Left ventricle myocardium inferior (tissue), 1 donor: Measurements from ENCODE around the gene TIMM13. TPM values are rescaled to one million over a fixed set of nuclear protein-coding genes. Genes with fewer than 3 reads are reported as not detected.

Experiments
- DNase-seq: peaks from one replicate; pipeline ENCODE4 v3.0.0-alpha.2; 2020
- H3K27ac ChIP-seq: fragments of 200-600 bp; replicated peaks from 2 replicates; pipeline ENCODE4 v1.8.0; 2021
- H3K27me3 ChIP-seq: fragments of 200-600 bp; 2 replicates; pipeline ENCODE4 v1.8.0; 2021; ENCODE audit warnings: low read depth
- H3K36me3 ChIP-seq: fragments of 200-600 bp; 2 replicates; pipeline ENCODE4 v1.8.0; 2021
- H3K4me1 ChIP-seq: fragments of 200-600 bp; 2 replicates; pipeline ENCODE4 v1.8.0; 2021
- H3K4me3 ChIP-seq: fragments of 200-600 bp; 2 replicates; pipeline ENCODE4 v1.8.0; 2021; ENCODE audit warnings: mild to moderate bottlenecking, moderate library complexity
- H3K9me3 ChIP-seq: fragments of 200-600 bp; replicated peaks from 2 replicates; pipeline ENCODE4 v1.8.0; 2021
- CTCF ChIP-seq: fragments of 200-600 bp; IDR thresholded peaks from 2 replicates; pipeline ENCODE4 v1.8.0; 2021; ENCODE audit warnings: antibody characterized with exemption, mild to moderate bottlenecking, borderline replicate concordance
- intact Hi-C: fragments of 100-400 bp; cut with micrococcal nuclease; formaldehyde crosslinking; loops from one replicate; pipeline ENCODE4 v1.11.0; 2022
- long read RNA-seq: library from polyadenylated mRNA; unstranded; transcript quantifications from one replicate; pipeline ENCODE4 v2.0.0, GENCODE V29; 2021
- total RNA-seq: library from RNA; stranded (reverse); fragmentation: NEBNext Ultra II Directional; extraction: Animal tissue kit (Norgen Biotek cat#: 25700); gene quantifications from one replicate; pipeline ENCODE4 v1.2.1, GENCODE V29; 2021
- donor health status: DM: no; HTN: yes; CAD: no; lungs with severe emphysema.

TIMM13 gene
- 87.7 TPM for total RNA-seq
- long read RNA-seq, transcript TIMM13-201 (3 exons, 1,973 nt), result major isoform, 100 of 109 reads
- long read RNA-seq, partial matches to known transcripts, result 8 of 109 reads
- long read RNA-seq, other reads (novel, unspliced or antisense), result 1 of 109 reads

GRCh38 chr19:2427429-2428320, at the start of gene TIMM13:
Gene TIMM13 (minus strand): TSS chr19:2427586. CDS start chr19:2427533, 53 bp downstream.
- Histone ChIP-seq H3K4me1 (peaks cover 56% of the 10 kb centered on the region), H3K4me3 (peak within 1 kb of the TSS; percentile 76), H3K9me3 (no peaks in the 10 kb centered on the region), H3K27me3 (no peaks in the 10 kb centered on the region), H3K27ac (peak within 1 kb of the TSS; percentile 96), H3K36me3 (peaks cover 37% of the 10 kb centered on the region)
- intact Hi-C loops, result no loop called here
- no peak for TF ChIP-seq CTCF
- DNase-seq, result peak; percentile 96

GRCh38 chr19:2476451-2477140, 49.2 kb upstream of the TIMM13 start:
- DNase-seq, result peak; percentile 49

GRCh38 chr19:2475702-2476450, 48.5 kb upstream of the TIMM13 start, which contains the start of gene GADD45B:
Gene GADD45B (plus strand): TSS chr19:2476127. CDS start chr19:2476359, 232 bp downstream.
- H3K4me3 ChIP-seq, result peak within 1 kb of the TSS; percentile 98
- intact Hi-C loops, result loop anchor here (5.0 to 10.0 kb wide), 2 partner anchors 66 to 109 kb away; no protein-coding TSS in a partner anchor
- H3K27me3 ChIP-seq, result no peaks in the 10 kb centered on the region
- peak within 1 kb of the TSS; percentile 95 for H3K27ac ChIP-seq
- no peak for TF ChIP-seq CTCF
- H3K9me3 ChIP-seq, result no peaks in the 10 kb centered on the region
- H3K4me1 ChIP-seq, result peaks cover 51% of the 10 kb centered on the region
- peaks cover 13% of the 10 kb centered on the region for H3K36me3 ChIP-seq
- DNase-seq, result peak; percentile 98

More at GRCh38 chr19:2476451-2477140, 49.2 kb upstream of the TIMM13 start:
- Histone ChIP-seq H3K9me3 (no peaks in the 10 kb centered on the region), H3K27me3 (no peaks in the 10 kb centered on the region), H3K27ac (peak overlapping the region; percentile 95), H3K4me1 (peaks cover 51% of the 10 kb centered on the region), H3K4me3 (peak overlapping the region; percentile 98), H3K36me3 (peaks cover 13% of the 10 kb centered on the region)
- intact Hi-C loops, result loop anchor here (5.0 to 10.0 kb wide), 2 partner anchors 66 to 108 kb away; no protein-coding TSS in a partner anchor
- TF ChIP-seq CTCF, result no peak

- Histone ChIP-seq H3K27me3 (no peaks in the 10 kb centered on the region), H3K36me3 (peaks cover 13% of the 10 kb centered on the region), H3K4me3 (peak overlapping the region; percentile 98), H3K9me3 (no peaks in the 10 kb centered on the region), H3K27ac (peak overlapping the region; percentile 95), H3K4me1 (peaks cover 51% of the 10 kb centered on the region)
- peak; percentile 62 for DNase-seq
- intact Hi-C loops, result loop anchor here (5.0 to 10.0 kb wide), 2 partner anchors 67 to 110 kb away; no protein-coding TSS in a partner anchor
- TF ChIP-seq CTCF, result no peak
Observed at GRCh38 chr19:2475018-2475701, 47.8 kb upstream of the TIMM13 start.
